SK-N-SH (cell line): ENCODE measurements around the gene SLC25A24. TPM values are rescaled to one million over a fixed set of nuclear protein-coding genes. Genes with fewer than 3 reads are reported as not detected.

Experiments
- CTCF ChIA-PET: fragments of 300-600, 350-600 bp; formaldehyde crosslinking; extraction: SDS; loops from one replicate; lab custom pipeline; 2021; lab: Yijun Ruan, JAX
- POLR2A ChIA-PET: fragments of 350-600 bp; sonication (Branson Sonifier 250); formaldehyde crosslinking; extraction: SDS; loops from one replicate; lab custom pipeline; 2020; ENCODE audit warnings: antibody characterized with exemption, inconsistent platforms; lab: Yijun Ruan, JAX
- DNase-seq: peaks from one replicate; pipeline ENCODE4 v3.0.0; 2012
- H2AFZ ChIP-seq: fragments of 200-600 bp; sonication (generic); 2 replicates; pipeline ENCODE4 v1.8.1; 2016; ENCODE audit warnings: antibody characterized with exemption, mild to moderate bottlenecking, low read depth
- H3F3A ChIP-seq: fragments of 200-600 bp; sonication (generic); replicated peaks from 2 replicates; pipeline ENCODE3; 2016; ENCODE audit warnings: antibody characterized with exemption, mild to moderate bottlenecking; ENCODE audit not compliant: insufficient read depth
- H3K27ac ChIP-seq, 2 experiments: fragments of 200-500 bp in 1 of 2; fragments of 200-600 bp in 1 of 2; sonication (Bioruptor generic) in 1 of 2; sonication (generic), shearing (Covaris generic) in 1 of 2; 2 replicates each; pipeline versions ENCODE4 v1.5.1 to v1.6.1; 2014 to 2016; ENCODE audit warnings: low read depth in 2 of 2, inconsistent platforms in 1 of 2, low read length in 1 of 2, mild to moderate bottlenecking in 1 of 2, mixed read lengths in 1 of 2
- H3K27me3 ChIP-seq: fragments of 200-600 bp; sonication (generic), shearing (Covaris generic); 2 replicates; pipeline ENCODE4 v1.6.1; 2016; ENCODE audit warnings: mixed run types; ENCODE audit not compliant: insufficient read depth
- H3K36me3 ChIP-seq, 2 experiments: fragments of 200-500 bp in 1 of 2; fragments of 200-600 bp in 1 of 2; sonication (Bioruptor generic) in 1 of 2; sonication (generic) in 1 of 2; replicated peaks in 1 of 2; 2 replicates each; pipeline versions ENCODE3 to v1.5.1; 2014 to 2016; ENCODE audit warnings: low read length in 1 of 2, mild to moderate bottlenecking in 1 of 2; ENCODE audit not compliant: insufficient read depth in 2 of 2, control insufficient read depth in 1 of 2
- H3K4me1 ChIP-seq, 2 experiments: fragments of 200-500 bp in 1 of 2; fragments of 200-600 bp in 1 of 2; sonication (Bioruptor generic) in 1 of 2; sonication (generic), shearing (Covaris generic) in 1 of 2; 2 replicates each; pipeline versions ENCODE4 v1.5.1 to v1.6.1; 2014 to 2016; ENCODE audit warnings: low read depth in 1 of 2, low read length in 1 of 2, mixed run types in 1 of 2; ENCODE audit not compliant: insufficient read depth in 2 of 2, control insufficient read depth in 1 of 2
- H3K4me2 ChIP-seq: fragments of 200-600 bp; sonication (generic), shearing (Covaris generic); 2 replicates; pipeline ENCODE4 v1.6.1; 2017; ENCODE audit warnings: mixed run types
- H3K4me3 ChIP-seq, 2 experiments: fragments of 200-500 bp in 1 of 2; fragments of 200-600 bp in 1 of 2; sonication (Bioruptor generic) in 1 of 2; sonication (generic), shearing (Covaris generic) in 1 of 2; 2 replicates each; pipeline versions ENCODE4 v1.5.1 to v1.8.1; 2014 to 2016; ENCODE audit warnings: low read depth in 2 of 2, inconsistent platforms in 1 of 2, low read length in 1 of 2, mild to moderate bottlenecking in 1 of 2, mixed read lengths in 1 of 2, moderate library complexity in 1 of 2
- H3K79me2 ChIP-seq: fragments of 200-600 bp; sonication (generic); 2 replicates; pipeline ENCODE4 v1.8.1; 2017; ENCODE audit warnings: mild to moderate bottlenecking; ENCODE audit not compliant: insufficient read depth
- H3K9ac ChIP-seq: fragments of 200-600 bp; sonication (generic); 2 replicates; pipeline ENCODE4 v1.6.1; 2017; ENCODE audit warnings: mixed run types
- H3K9me2 ChIP-seq: fragments of 200-600 bp; sonication (generic); 2 replicates; pipeline ENCODE4 v1.6.1; 2017; ENCODE audit warnings: mixed run types
- H3K9me3 ChIP-seq: fragments of 200-600 bp; sonication (generic); 2 replicates; pipeline ENCODE4 v1.6.1; 2017; ENCODE audit warnings: mixed run types, mild to moderate bottlenecking, moderate library complexity
- H4K20me1 ChIP-seq: fragments of 200-600 bp; sonication (generic); 2 replicates; pipeline ENCODE4 v1.6.1; 2017; ENCODE audit warnings: mild to moderate bottlenecking, mixed run types; ENCODE audit not compliant: insufficient read depth
- CTCF ChIP-seq: fragments of 200-600 bp; sonication (generic); IDR thresholded peaks from 2 replicates; pipeline ENCODE4 v1.6.1; 2017; ENCODE audit warnings: antibody characterized with exemption, mild to moderate bottlenecking, moderate library complexity
- EP300 ChIP-seq, 2 experiments: IDR thresholded peaks; 2 replicates each; pipeline versions ENCODE4 v1.4.0 to v1.6.1; 2012; ENCODE audit warnings: borderline replicate concordance in 1 of 2, low read depth in 1 of 2, low read length in 1 of 2
- EZH2phosphoT487 ChIP-seq: fragments of 200-600 bp; sonication (generic); IDR thresholded peaks from 2 replicates; pipeline ENCODE4 v1.6.1; 2017; ENCODE audit warnings: low read depth, mixed run types, mild to moderate bottlenecking, antibody characterized with exemption, moderate library complexity, borderline replicate concordance
- FOSL2 ChIP-seq: IDR thresholded peaks from 2 replicates; pipeline ENCODE4 v1.4.0; 2012; ENCODE audit warnings: low read depth, mild to moderate bottlenecking, moderate library complexity, borderline replicate concordance
- FOXJ3 ChIP-seq: sonication (generic); formaldehyde crosslinking; IDR thresholded peaks from 2 replicates; pipeline ENCODE4 v1.5.1; 2020; ENCODE audit warnings: mild to moderate bottlenecking, missing genetic modification reagents
- FOXM1 ChIP-seq: IDR thresholded peaks from 2 replicates; pipeline ENCODE4 v1.4.0; 2012; ENCODE audit warnings: low read depth, mild to moderate bottlenecking
- GABPA ChIP-seq: IDR thresholded peaks from 2 replicates; pipeline ENCODE4 v1.4.0; 2012; ENCODE audit warnings: low read depth, mild to moderate bottlenecking
- JUND ChIP-seq: IDR thresholded peaks from 2 replicates; pipeline ENCODE4 v1.4.0; 2012
- MAX ChIP-seq: IDR thresholded peaks from 2 replicates; pipeline ENCODE4 v1.4.0; 2012; ENCODE audit warnings: low read depth
- PBX3 ChIP-seq: IDR thresholded peaks from 2 replicates; pipeline ENCODE4; 2012
- POLR2AphosphoS5 ChIP-seq: IDR thresholded peaks from 2 replicates; pipeline ENCODE4 v1.6.1; 2012; ENCODE audit warnings: low read depth, low read length
- RAD21 ChIP-seq: IDR thresholded peaks from 2 replicates; pipeline ENCODE4 v1.6.1; 2012; ENCODE audit warnings: mild to moderate bottlenecking, low read length
- RCOR1 ChIP-seq: fragments of 150-350 bp; IDR thresholded peaks from 2 replicates; pipeline ENCODE4 v1.6.1; 2017; ENCODE audit warnings: antibody characterized with exemption, low read length
- RFX5 ChIP-seq: IDR thresholded peaks from 2 replicates; pipeline ENCODE4 v1.6.1; 2012; ENCODE audit warnings: mild to moderate bottlenecking, improper control_type of control experiment, low read length
- SIN3A ChIP-seq: IDR thresholded peaks from 2 replicates; pipeline ENCODE4 v1.6.1; 2012; ENCODE audit warnings: low read depth, mild to moderate bottlenecking, low read length, moderate library complexity, borderline replicate concordance
- SMC3 ChIP-seq: IDR thresholded peaks from 2 replicates; pipeline ENCODE4 v1.6.1; 2012; ENCODE audit warnings: low read depth, low read length, improper control_type of control experiment
- TAF1 ChIP-seq: IDR thresholded peaks from 2 replicates; pipeline ENCODE4 v1.6.1; 2012; ENCODE audit warnings: low read depth, mild to moderate bottlenecking, low read length, moderate library complexity, borderline replicate concordance
- YY1 ChIP-seq: IDR thresholded peaks from 2 replicates; pipeline ENCODE4 v1.4.0; 2012; ENCODE audit warnings: low read depth, mild to moderate bottlenecking
- WGBS: methylation state at CpG from one replicate; pipeline ENCODE4 v1.1.6; 2017; ENCODE audit warnings: low lambda C conversion rate; 5-methylcytosine and 5-hydroxymethylcytosine counted together
- polyA plus RNA-seq, 3 experiments: library from polyadenylated mRNA; depleted of rRNA; stranded (reverse); fragments of >200 nt; gene quantifications; 2 replicates each; pipeline ENCODE4 v1.2.3, GENCODE V29; 2012

SLC25A24 gene
- polyA plus RNA-seq, 1 of the 3 experiments (the other 2 are of a cell fraction) = 11.3 TPM

GRCh38 chr1:108114033-108114599 lies 86.0 kb downstream of the SLC25A24 start:
- ChIA-PET CTCF (interaction anchor here (1.0 to 2.1 kb wide), 3 partner anchors 11 to 332 kb away, joined by 6 to 13 read pairs (median 8); no protein-coding TSS in a partner anchor), POLR2A (no interaction called here)
- Histone ChIP-seq H3K36me3 (no peaks in the 10 kb centered on the region), H3K4me2 (no peak overlapping the region), H4K20me1 (no peaks in the 10 kb centered on the region), H3K9me2 (no peaks in the 10 kb centered on the region), H3K4me3 (no peak overlapping the region), H3K4me1 (peaks cover 5 to 8% of the 10 kb centered on the region in 2 experiments; a peak in 3 of 4 replicates), H2AFZ (no peak overlapping the region), H3K9ac (no peak overlapping the region), H3K27ac (no peak overlapping the region), H3K27me3 (no peaks in the 10 kb centered on the region), H3K79me2 (no peaks in the 10 kb centered on the region), H3K9me3 (no peaks in the 10 kb centered on the region), H3F3A (peaks cover 9% of the 10 kb centered on the region)
- DNase-seq = no peak
- WGBS = 55% methylated on average over 4 of the region's 4 CpGs
- TF ChIP-seq RCOR1 = no peak

GRCh38 chr1:108113496-108113895 lies 86.6 kb downstream of the SLC25A24 start:
- Histone ChIP-seq H4K20me1 (no peaks in the 10 kb centered on the region), H3K4me3 (no peak overlapping the region), H3K9ac (no peak overlapping the region), H3K79me2 (no peaks in the 10 kb centered on the region), H3K4me1 (peaks cover 0 to 8% of the 10 kb centered on the region in 2 experiments; a peak in 2 of 4 replicates), H3K4me2 (no peak overlapping the region), H3F3A (peaks cover 4% of the 10 kb centered on the region), H3K9me2 (no peaks in the 10 kb centered on the region), H3K27me3 (no peaks in the 10 kb centered on the region), H3K36me3 (no peaks in the 10 kb centered on the region), H3K9me3 (no peaks in the 10 kb centered on the region), H3K27ac (no peak overlapping the region), H2AFZ (no peak overlapping the region)
- DNase-seq = no peak
- ChIA-PET POLR2A (no interaction called here), CTCF (interaction anchor here (1.0 to 2.1 kb wide), 2 partner anchors 12 to 331 kb away, joined by 6 to 8 read pairs; no protein-coding TSS in a partner anchor)
- TF ChIP-seq CTCF (no peak), JUND (no peak), POLR2AphosphoS5 (no peak), RCOR1 (no peak), RFX5 (no peak), EZH2phosphoT487 (no peak), TAF1 (no peak), FOXM1 (no peak), GABPA (no peak), SMC3 (no peak), FOXJ3 (CRISPR knock-in tag) (no peak), PBX3 (no peak), YY1 (no peak), RAD21 (no peak), SIN3A (no peak), FOSL2 (no peak), MAX (no peak), EP300 (IDR thresholded peaks at IDR 0.05; ENCODE audit: borderline replicate concordance in 1 of 2, low read depth in 1 of 2, low read length in 1 of 2) (no peak)
- WGBS = 70% methylated on average over 3 of the region's 3 CpGs
